Gastrocnemius medialis (tissue), 4 donors: ENCODE measurements around the gene LRCH3.

Experiments used
- CTCF ChIP-seq, 5 experiments: fragments of 450-650 bp in 3 of 5; fragments of 200-600 bp in 2 of 5; sonication (generic) in 2 of 5; IDR thresholded peaks in 4 of 5; conservative IDR thresholded peaks in 1 of 5; 1 replicate in 4 of 5; 2 replicates in 1 of 5; pipeline ENCODE4 v1.5.1; 2016 to 2019; ENCODE audit warnings: antibody characterized with exemption in 5 of 5, mild to moderate bottlenecking in 3 of 5, moderate library complexity in 3 of 5
- POLR2A ChIP-seq, 2 donors: fragments of 450-650 bp; IDR thresholded peaks; one replicate each; pipeline ENCODE4 v1.6.1; 2017; ENCODE audit warnings: antibody characterized with exemption in 2 of 2, mild to moderate bottlenecking in 2 of 2, moderate library complexity in 2 of 2

- TF ChIP-seq CTCF (IDR thresholded peaks at IDR 0.05 in 4 of 5, conservative IDR thresholded peaks at IDR 0.05 in 1 of 5) (no peak), POLR2A (IDR thresholded peaks at IDR 0.05) (no peak)
Observed at GRCh38 chr3:197882586-197882985, 91.5 kb downstream of the LRCH3 start.
